Smooth muscle cell (in vitro differentiated cells): Measurements from ENCODE around the gene EIPR1. TPM values are rescaled to one million over a fixed set of nuclear protein-coding genes. Genes with fewer than 3 reads are reported as not detected.
"Not testable (repeated sequence)": the region's sequence is repeated elsewhere in the genome, so short reads cannot be mapped to it uniquely, and the experiment has no call there.

Source experiments
- DNase-seq: peaks from one replicate; lab custom pipeline; 2025; ENCODE audit not compliant: unreplicated experiment; lab: John Stamatoyannopoulos, UW
- H2AFZ ChIP-seq: fragments of 200-600 bp; sonication (generic); 2 replicates; pipeline ENCODE4 v1.6.0; 2016; ENCODE audit warnings: antibody characterized with exemption, low read depth, mild to moderate bottlenecking
- H3F3A ChIP-seq: fragments of 200-600 bp; sonication (generic); 2 replicates; pipeline ENCODE4 v1.6.0; 2017; ENCODE audit warnings: antibody characterized with exemption, low read depth
- H3K27ac ChIP-seq: fragments of 200-600 bp; sonication (generic); 2 replicates; pipeline ENCODE4 v1.5.1; 2016; ENCODE audit warnings: low read depth, mild to moderate bottlenecking
- H3K27me3 ChIP-seq: fragments of 200-600 bp; sonication (generic); 2 replicates; pipeline ENCODE4 v1.6.1; 2016; ENCODE audit warnings: low read depth, mild to moderate bottlenecking
- H3K36me3 ChIP-seq: fragments of 200-600 bp; sonication (generic); 2 replicates; pipeline ENCODE4 v1.5.1; 2016; ENCODE audit warnings: low read depth
- H3K4me1 ChIP-seq: fragments of 200-600 bp; sonication (generic); 2 replicates; pipeline ENCODE4 v1.5.1; 2016; ENCODE audit warnings: low read depth
- H3K4me2 ChIP-seq: fragments of 200-600 bp; sonication (generic); 2 replicates; pipeline ENCODE4 v1.6.0; 2016; ENCODE audit warnings: mild to moderate bottlenecking
- H3K4me3 ChIP-seq: fragments of 200-600 bp; sonication (generic); 2 replicates; pipeline ENCODE4 v1.5.1; 2016; ENCODE audit warnings: mild to moderate bottlenecking
- H3K79me2 ChIP-seq: fragments of 200-600 bp; sonication (generic); 2 replicates; pipeline ENCODE4 v1.6.0; 2016; ENCODE audit warnings: low read depth, mild to moderate bottlenecking
- H3K9ac ChIP-seq: fragments of 200-600 bp; sonication (generic); 2 replicates; pipeline ENCODE4 v1.6.0; 2016; ENCODE audit warnings: low read depth
- H3K9me3 ChIP-seq: fragments of 200-600 bp; sonication (generic); replicated peaks from 2 replicates; pipeline ENCODE4 v1.5.1; 2016; ENCODE audit warnings: low read depth
- H4K20me1 ChIP-seq: fragments of 200-600 bp; sonication (generic); 2 replicates; pipeline ENCODE4 v1.6.0; 2016; ENCODE audit warnings: low read depth
- WGBS: methylation state at CpG from one replicate; pipeline ENCODE4 v1.1.7; 2016; ENCODE audit warnings: low lambda C conversion rate; 5-methylcytosine and 5-hydroxymethylcytosine counted together
- polyA plus RNA-seq: library from polyadenylated mRNA; unstranded; fragments of >200 nt; fragmentation: Nextera tagmentation; extraction: Ambion mirVana; gene quantifications from 2 replicates; pipeline ENCODE4 v1.2.1, GENCODE V29; 2016
- total RNA-seq: library from RNA; depleted of rRNA; stranded (reverse); fragments of >200 nt; gene quantifications from 2 replicates; pipeline ENCODE4 v1.2.3, GENCODE V29; 2014
- TF ChIP-seq, protein P1 (sequence below): fragments of 200-600 bp; sonication (generic); IDR thresholded peaks from 2 replicates; pipeline ENCODE4 v1.5.1; 2017; ENCODE audit warnings: borderline replicate concordance, mild to moderate bottlenecking, antibody characterized with exemption; ENCODE audit not compliant: insufficient read depth, poor library complexity, severe bottlenecking

The EIPR1 gene
- total and polyA plus RNA-seq, 2 experiments from 2014 or later = 18.5 to 23.1 TPM

DNA sequence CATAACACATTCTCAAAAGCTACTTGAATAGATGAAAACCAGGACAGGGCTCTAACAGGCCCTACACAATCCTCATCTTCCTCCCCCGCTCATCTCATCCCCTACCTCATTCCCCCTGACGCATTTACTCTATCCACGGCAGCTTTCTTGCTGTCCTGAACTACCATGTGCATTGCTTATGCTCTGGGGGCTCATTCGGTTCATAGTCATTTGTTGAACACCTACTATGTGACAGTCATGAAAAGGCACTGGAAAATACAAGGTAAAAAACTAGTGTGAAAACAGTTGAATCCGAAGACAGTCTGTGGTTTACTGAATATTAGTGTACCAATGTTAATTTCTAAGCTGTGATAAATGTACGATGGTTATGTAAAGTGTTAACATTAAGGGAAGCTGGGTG lies 797 bp downstream of the EIPR1 start:
- Histone ChIP-seq H3K9me3 (no peaks in the 10 kb centered on the region), H3K9ac (peak overlapping the region; percentile 68), H3F3A (no peaks in the 10 kb centered on the region), H4K20me1 (no peaks in the 10 kb centered on the region), H3K4me2 (peak overlapping the region; percentile 93), H3K4me3 (peak overlapping the region; percentile 85), H2AFZ (peak overlapping the region; percentile 94), H3K27me3 (no peaks in the 10 kb centered on the region), H3K27ac (no peak overlapping the region), H3K79me2 (peaks cover 43% of the 10 kb centered on the region), H3K4me1 (peaks cover 14% of the 10 kb centered on the region), H3K36me3 (no peaks in the 10 kb centered on the region)
- DNase-seq = no peak
- TF ChIP-seq, protein P1, sequence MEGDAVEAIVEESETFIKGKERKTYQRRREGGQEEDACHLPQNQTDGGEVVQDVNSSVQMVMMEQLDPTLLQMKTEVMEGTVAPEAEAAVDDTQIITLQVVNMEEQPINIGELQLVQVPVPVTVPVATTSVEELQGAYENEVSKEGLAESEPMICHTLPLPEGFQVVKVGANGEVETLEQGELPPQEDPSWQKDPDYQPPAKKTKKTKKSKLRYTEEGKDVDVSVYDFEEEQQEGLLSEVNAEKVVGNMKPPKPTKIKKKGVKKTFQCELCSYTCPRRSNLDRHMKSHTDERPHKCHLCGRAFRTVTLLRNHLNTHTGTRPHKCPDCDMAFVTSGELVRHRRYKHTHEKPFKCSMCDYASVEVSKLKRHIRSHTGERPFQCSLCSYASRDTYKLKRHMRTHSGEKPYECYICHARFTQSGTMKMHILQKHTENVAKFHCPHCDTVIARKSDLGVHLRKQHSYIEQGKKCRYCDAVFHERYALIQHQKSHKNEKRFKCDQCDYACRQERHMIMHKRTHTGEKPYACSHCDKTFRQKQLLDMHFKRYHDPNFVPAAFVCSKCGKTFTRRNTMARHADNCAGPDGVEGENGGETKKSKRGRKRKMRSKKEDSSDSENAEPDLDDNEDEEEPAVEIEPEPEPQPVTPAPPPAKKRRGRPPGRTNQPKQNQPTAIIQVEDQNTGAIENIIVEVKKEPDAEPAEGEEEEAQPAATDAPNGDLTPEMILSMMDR = no peak
- WGBS = 81% methylated on average over 6 of the region's 6 CpGs

DNA sequence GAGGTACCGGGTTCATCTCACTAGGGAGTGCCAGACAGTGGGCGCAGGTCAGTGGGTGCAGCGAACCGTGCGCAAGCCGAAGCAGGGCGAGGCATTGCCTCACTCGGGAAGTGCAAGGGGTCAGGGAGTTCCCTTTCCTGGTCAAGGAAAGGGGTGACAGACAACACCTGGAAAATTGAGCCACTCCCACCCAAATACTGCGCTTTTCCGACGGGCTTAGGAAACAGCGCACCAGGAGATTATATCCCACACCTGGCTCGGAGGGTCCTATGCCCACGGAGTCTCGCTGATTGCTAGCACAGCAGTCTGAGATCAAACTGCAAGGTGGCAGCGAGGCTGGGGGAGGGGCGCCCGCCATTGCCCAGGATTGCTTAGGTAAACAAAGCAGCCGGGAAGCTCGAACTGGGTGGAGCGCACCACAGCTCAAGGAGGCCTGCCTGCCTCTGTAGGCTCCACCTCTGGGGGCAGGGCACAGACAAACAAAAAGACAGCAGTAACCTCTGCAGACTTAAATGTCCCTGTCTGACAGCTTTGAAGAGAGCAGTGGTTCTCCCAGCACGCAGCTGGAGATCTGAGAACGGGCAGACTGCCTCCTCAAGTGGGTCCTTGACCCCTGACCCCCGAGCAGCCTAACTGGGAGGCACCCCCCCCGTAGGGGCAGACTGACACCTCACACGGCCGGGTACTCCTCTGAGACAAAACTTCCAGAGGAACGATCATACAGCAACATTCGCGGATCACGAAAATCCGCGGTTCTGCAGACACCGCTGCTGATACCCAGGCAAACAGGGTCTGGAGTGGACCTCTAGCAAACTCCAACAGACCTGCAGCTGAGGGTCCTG lies 8.1 kb downstream of the EIPR1 start:
- not testable (repeated sequence) for H3K4me2 ChIP-seq, H3K27ac ChIP-seq, H2AFZ ChIP-seq, H3K4me3 ChIP-seq, H3K27me3 ChIP-seq, H3K9me3 ChIP-seq, H3K36me3 ChIP-seq, H3K4me1 ChIP-seq, DNase-seq, H3K9ac ChIP-seq, H3F3A ChIP-seq
- H3K79me2 ChIP-seq = peaks cover 27% of the 10 kb centered on the region
- WGBS = 94% methylated on average over 34 of the region's 34 CpGs
- peaks cover 22% of the 10 kb centered on the region for H4K20me1 ChIP-seq

DNA sequence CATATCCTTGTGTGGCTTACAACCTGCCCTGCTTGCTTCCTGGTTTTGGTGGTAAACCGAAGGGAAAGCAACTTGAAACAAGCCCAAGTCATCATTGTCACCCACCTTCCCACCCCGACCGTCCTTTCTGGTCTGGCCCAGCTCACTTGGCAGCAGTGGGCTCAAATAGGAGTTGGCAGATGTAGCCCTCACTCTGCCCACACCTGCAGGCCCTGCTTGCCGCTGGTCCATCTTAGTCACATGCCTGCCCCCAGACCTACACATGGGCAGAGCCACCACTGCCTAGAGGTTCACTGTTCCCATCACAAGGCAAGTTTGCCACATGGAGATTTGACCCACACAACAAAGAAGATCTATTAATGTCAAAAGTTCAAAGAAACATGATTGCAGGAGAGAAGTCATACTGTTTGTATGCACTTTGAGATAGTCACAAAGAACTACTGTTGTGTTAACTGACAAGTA lies 9.3 kb downstream of the EIPR1 start:
- Histone ChIP-seq H3K27me3 (no peaks in the 10 kb centered on the region), H3K9ac (no peak overlapping the region), H3F3A (no peaks in the 10 kb centered on the region), H3K79me2 (peaks cover 38% of the 10 kb centered on the region), H4K20me1 (peaks cover 34% of the 10 kb centered on the region), H3K4me1 (no peaks in the 10 kb centered on the region), H3K9me3 (no peaks in the 10 kb centered on the region), H3K4me3 (no peak overlapping the region), H3K27ac (no peak overlapping the region), H2AFZ (no peak overlapping the region), H3K4me2 (no peak overlapping the region), H3K36me3 (no peaks in the 10 kb centered on the region)
- TF ChIP-seq, protein P1 = no peak
- DNase-seq = no peak
- WGBS = 95% methylated on average over 4 of the region's 4 CpGs

DNA sequence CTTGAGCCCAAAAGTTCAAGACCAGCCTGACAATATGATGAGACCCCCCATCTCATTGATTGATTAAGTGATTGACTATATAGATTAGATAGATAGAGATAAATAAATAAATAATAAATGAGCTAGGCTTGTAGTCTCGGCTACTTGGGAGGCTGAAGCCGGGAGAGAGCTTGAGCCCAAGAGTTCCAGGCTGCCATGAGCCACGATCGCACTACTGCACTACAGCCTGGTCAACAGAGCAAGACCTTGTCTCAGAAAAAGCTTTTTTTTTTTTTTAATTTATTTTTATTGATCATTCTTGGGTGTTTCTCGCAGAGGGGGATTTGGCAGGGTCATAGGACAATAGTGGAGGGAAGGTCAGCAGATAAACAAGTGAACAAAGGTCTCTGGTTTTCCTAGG lies 12.4 kb downstream of the EIPR1 start:
- no peak for DNase-seq
- Histone ChIP-seq H3K9ac (no peak overlapping the region), H3K4me1 (no peaks in the 10 kb centered on the region), H3K4me3 (no peak overlapping the region), H3K27me3 (no peaks in the 10 kb centered on the region), H3K79me2 (peaks cover 41% of the 10 kb centered on the region), H3K9me3 (no peaks in the 10 kb centered on the region), H4K20me1 (peaks cover 63% of the 10 kb centered on the region), H3K4me2 (no peak overlapping the region), H3K27ac (no peak overlapping the region), H2AFZ (no peak overlapping the region), H3F3A (no peaks in the 10 kb centered on the region), H3K36me3 (no peaks in the 10 kb centered on the region)
- TF ChIP-seq, protein P1 = no peak
- 94% methylated on average over 5 of the region's 5 CpGs for WGBS
